Esophagus squamous epithelium (tissue), 5 donors: Measurements from ENCODE around the gene TMEM196. TPM values are rescaled to one million over a fixed set of nuclear protein-coding genes. Genes with fewer than 3 reads are reported as not detected.
"Not testable (repeated sequence)": the region's sequence is repeated elsewhere in the genome, so short reads cannot be mapped to it uniquely, and the experiment has no call there.

Source experiments
- DNase-seq: peaks from one replicate; lab custom pipeline; 2025; lab: John Stamatoyannopoulos, UW
- H3K27ac ChIP-seq, 4 donors: fragments of 200-600 bp; sonication (generic); one replicate each; pipeline ENCODE4 v1.5.1; 2016 to 2019; ENCODE audit warnings: mild to moderate bottlenecking in 1 of 4
- H3K27me3 ChIP-seq, 4 donors: fragments of 200-600 bp; sonication (generic); 1 replicate in 3 of 4; 2 replicates in 1 of 4; pipeline versions ENCODE4 v1.5.1 to v1.6.0; 2017 to 2021; ENCODE audit warnings: antibody characterized with exemption in 1 of 4
- H3K36me3 ChIP-seq, 3 donors: fragments of 200-600 bp; sonication (generic); one replicate each; pipeline ENCODE4 v1.5.1; 2016 to 2019
- H3K4me1 ChIP-seq, 3 donors: fragments of 200-600 bp; sonication (generic); one replicate each; pipeline ENCODE4 v1.5.1; 2017 to 2019
- H3K4me3 ChIP-seq, 4 donors: fragments of 200-600 bp; sonication (generic); 1 replicate in 3 of 4; 2 replicates in 1 of 4; pipeline ENCODE4 v1.5.1; 2016 to 2019; ENCODE audit warnings: mild to moderate bottlenecking in 2 of 4, moderate library complexity in 1 of 4
- H3K9me3 ChIP-seq, 3 donors: fragments of 200-600 bp; sonication (generic); one replicate each; pipeline ENCODE4 v1.5.1; 2016 to 2019
- POLR2A ChIP-seq, 4 donors: fragments of 450-650 bp; IDR thresholded peaks; one replicate each; pipeline ENCODE4 v1.6.1; 2017; ENCODE audit warnings: antibody characterized with exemption in 4 of 4, mild to moderate bottlenecking in 4 of 4, moderate library complexity in 3 of 4
- WGBS, 2 donors: methylation state at CpG; one replicate each; pipeline ENCODE4 v1.1.5; 2018; 5-methylcytosine and 5-hydroxymethylcytosine counted together
- intact Hi-C: fragments of 100-400 bp; cut with DNase I; formaldehyde crosslinking; loops from one replicate; pipeline ENCODE4 v1.15.0; 2022
- total RNA-seq, 4 donors: library from RNA; depleted of rRNA; stranded (reverse); fragments of >200 nt; gene quantifications; one replicate each; pipeline ENCODE4 v1.1.0, GENCODE V29; 2016
- TF ChIP-seq, protein P1 (sequence below), 6 experiments: fragments of 450-650 bp in 4 of 6; fragments of 200-600 bp in 2 of 6; sonication (generic) in 2 of 6; IDR thresholded peaks; one replicate each; pipeline ENCODE4 v1.5.1; 2016 to 2019; ENCODE audit warnings: antibody characterized with exemption in 6 of 6, mild to moderate bottlenecking in 4 of 6, moderate library complexity in 4 of 6
- donor health status: DM: yes; HTN: yes; CAD: no.

Gene TMEM196
- total RNA-seq, 4 donors from 2014 or later: not detected

DNA sequence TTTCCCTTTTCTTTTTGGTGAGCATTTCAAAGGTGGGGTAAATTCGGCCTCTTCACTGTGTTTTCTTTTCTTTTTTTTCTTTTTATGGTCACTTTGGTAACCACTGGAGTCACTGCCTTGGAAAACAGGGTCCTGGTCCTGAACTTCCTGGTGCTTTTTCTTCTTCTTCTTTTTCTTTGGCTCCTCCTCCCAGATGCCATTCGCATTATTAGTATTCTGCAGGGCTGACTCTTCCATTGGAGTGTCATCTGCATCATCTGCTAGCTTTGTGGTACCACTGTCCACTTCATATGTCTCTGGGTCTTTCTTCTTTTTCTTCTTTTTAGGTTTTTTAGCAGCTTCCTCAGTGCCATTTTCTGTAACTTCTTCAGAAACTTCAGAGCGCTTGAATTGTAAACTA lies 75.1 kb downstream of the TMEM196 start:
- intact Hi-C loops: no loop called here

DNA sequence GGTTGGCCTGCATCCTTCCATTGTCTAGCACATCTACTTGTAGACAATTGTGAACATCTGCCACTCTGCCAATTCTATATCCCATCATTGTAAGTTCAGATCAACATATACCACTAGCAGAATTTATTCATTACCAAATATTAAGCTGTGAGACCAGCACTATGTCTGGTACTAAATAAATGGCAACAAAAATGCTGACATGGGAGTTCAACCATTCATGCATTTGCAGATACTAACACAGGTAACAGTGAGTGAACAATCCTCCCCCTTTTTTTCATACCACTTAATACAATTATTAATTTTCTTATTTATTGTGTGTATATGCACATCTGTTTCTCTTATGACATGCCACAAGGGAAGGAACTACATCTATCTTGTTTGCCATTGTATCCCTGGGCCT lies 76.5 kb downstream of the TMEM196 start:
- H3K27me3 ChIP-seq: no peaks in the 10 kb centered on the region
- no peak for DNase-seq
- H3K4me1 ChIP-seq: no peaks in the 10 kb centered on the region
- peaks cover 0 to 45% (median 0%) of the 10 kb centered on the region in 3 donors for H3K36me3 ChIP-seq
- no peak for TF ChIP-seq POLR2A (IDR thresholded peaks at IDR 0.05)
- H3K9me3 ChIP-seq: no peaks in the 10 kb centered on the region
- intact Hi-C loops: no loop called here
- no peak overlapping the region for H3K4me3 ChIP-seq
- H3K27ac ChIP-seq: no peak overlapping the region

More for the DNA sequence above, 75.1 kb downstream of the TMEM196 start:
- Histone ChIP-seq H3K9me3 (no peaks in the 10 kb centered on the region), H3K4me1 (no peaks in the 10 kb centered on the region), H3K27me3 (no peaks in the 10 kb centered on the region), H3K36me3 (peaks cover 0 to 56% (median 0%) of the 10 kb centered on the region in 3 donors), H3K27ac (no peak overlapping the region), H3K4me3 (no peak overlapping the region)
- TF ChIP-seq, protein P1, sequence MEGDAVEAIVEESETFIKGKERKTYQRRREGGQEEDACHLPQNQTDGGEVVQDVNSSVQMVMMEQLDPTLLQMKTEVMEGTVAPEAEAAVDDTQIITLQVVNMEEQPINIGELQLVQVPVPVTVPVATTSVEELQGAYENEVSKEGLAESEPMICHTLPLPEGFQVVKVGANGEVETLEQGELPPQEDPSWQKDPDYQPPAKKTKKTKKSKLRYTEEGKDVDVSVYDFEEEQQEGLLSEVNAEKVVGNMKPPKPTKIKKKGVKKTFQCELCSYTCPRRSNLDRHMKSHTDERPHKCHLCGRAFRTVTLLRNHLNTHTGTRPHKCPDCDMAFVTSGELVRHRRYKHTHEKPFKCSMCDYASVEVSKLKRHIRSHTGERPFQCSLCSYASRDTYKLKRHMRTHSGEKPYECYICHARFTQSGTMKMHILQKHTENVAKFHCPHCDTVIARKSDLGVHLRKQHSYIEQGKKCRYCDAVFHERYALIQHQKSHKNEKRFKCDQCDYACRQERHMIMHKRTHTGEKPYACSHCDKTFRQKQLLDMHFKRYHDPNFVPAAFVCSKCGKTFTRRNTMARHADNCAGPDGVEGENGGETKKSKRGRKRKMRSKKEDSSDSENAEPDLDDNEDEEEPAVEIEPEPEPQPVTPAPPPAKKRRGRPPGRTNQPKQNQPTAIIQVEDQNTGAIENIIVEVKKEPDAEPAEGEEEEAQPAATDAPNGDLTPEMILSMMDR (IDR thresholded peaks at IDR 0.05): no peak
- no peak for TF ChIP-seq POLR2A (IDR thresholded peaks at IDR 0.05)
- 84 to 92% methylated on average over 3 of the region's 3 CpGs for WGBS, 2 donors
- DNase-seq: no peak

DNA sequence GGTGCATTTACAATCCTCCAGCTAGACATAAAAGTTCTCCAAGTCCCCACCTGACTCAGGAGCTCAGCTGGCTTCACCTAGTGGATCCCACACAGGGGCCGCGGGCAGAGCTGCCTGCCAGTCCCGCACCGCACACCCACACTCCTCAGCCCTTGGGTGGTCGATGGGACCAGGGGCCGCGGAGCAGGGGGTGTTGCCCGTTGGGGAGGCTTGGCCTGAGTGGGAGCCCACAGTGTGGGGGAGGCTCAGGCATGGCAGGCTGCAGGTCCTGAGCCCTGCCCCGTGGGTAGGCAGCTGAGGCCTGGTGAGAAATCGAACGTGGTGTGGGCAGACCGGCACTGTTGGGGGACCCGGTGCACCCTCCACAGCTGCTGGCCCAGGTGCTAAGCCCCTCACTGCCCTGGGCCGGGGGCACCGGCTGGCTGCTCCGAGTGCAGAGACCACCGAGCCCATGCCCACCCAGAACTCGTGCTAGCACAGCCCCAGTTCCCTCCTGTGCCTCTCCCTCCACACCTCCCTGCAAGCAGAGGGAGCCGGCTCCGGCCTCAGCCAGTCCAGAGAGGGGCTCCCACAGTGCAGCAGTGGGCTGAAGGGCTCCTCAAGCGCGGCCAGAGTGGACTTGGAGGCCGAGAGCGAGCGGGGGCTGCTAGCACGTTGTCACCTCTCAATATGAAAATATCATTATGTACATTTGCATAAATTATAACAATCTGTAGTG lies 81.1 kb downstream of the TMEM196 start:
- 95 to 97% methylated on average over 8 to 9 of the region's 26 CpGs for WGBS, 2 donors
- Histone ChIP-seq H3K27me3 (no peaks in the 10 kb centered on the region), H3K27ac (no peak overlapping the region), H3K4me1 (no peaks in the 10 kb centered on the region), H3K36me3 (peaks cover 0 to 11% (median 0%) of the 10 kb centered on the region in 3 donors), H3K4me3 (no peak overlapping the region), H3K9me3 (no peaks in the 10 kb centered on the region)
- no peak for TF ChIP-seq POLR2A (IDR thresholded peaks at IDR 0.05)
- TF ChIP-seq, protein P1 (IDR thresholded peaks at IDR 0.05): no peak
- DNase-seq: no peak
- intact Hi-C loops: no loop called here

DNA sequence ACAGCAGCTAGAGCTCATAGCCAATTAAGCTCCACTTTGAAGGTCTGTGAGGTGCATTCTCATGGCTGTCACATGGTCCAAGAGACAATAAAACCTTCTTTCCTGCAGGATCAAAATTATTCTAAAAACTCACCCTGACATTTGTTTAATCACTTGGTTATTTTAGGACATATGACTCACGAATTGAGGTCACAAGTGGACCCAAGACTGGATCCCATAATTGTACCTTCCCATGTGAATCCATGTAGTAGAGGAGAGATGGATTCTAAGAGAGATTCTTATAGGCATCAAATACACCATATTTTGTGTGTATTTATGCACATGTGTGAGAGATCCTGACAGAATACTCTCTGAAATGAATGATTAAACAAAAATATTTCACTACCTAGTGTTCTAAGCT lies 82.7 kb downstream of the TMEM196 start:
- DNase-seq: no peak
- TF ChIP-seq POLR2A (IDR thresholded peaks at IDR 0.05): no peak
- TF ChIP-seq, protein P1 (IDR thresholded peaks at IDR 0.05): no peak
- intact Hi-C loops: no loop called here
- no peak overlapping the region for H3K27ac ChIP-seq
- H3K36me3 ChIP-seq: peaks cover 0 to 3% (median 0%) of the 10 kb centered on the region in 3 donors
- H3K4me3 ChIP-seq: no peak overlapping the region
- WGBS, 2 donors: 0 to 14% methylated on average over 1 of the region's 1 CpG
- H3K4me1 ChIP-seq: no peaks in the 10 kb centered on the region
- H3K27me3 ChIP-seq: no peaks in the 10 kb centered on the region
- H3K9me3 ChIP-seq: no peaks in the 10 kb centered on the region

DNA sequence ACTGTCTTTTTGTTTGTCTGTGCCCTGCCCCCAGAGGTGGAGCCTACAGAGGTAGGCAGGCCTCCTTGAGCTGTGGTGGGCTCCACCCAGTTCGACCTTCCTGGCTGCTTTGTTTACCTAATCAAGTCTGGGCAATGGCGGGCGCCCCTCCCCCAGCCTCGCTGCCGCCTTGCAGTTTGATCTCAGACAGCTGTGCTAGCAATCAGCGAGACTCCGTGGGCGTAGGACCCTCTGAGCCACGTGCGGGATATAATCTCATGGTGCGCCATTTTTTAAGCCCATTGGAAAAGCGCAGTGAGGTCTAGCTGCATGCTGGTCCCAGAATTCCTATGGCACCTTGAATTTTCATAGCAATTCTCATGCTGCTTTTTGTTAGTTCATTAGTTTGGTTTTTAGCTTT lies 84.3 kb downstream of the TMEM196 start:
- WGBS, 2 donors: 53 to 72% methylated on average over 2 to 11 of the region's 12 CpGs
- H3K9me3 ChIP-seq, H3K27ac ChIP-seq, H3K36me3 ChIP-seq, DNase-seq, H3K4me1 ChIP-seq, H3K4me3 ChIP-seq, intact Hi-C loops, H3K27me3 ChIP-seq: not testable (repeated sequence)

DNA sequence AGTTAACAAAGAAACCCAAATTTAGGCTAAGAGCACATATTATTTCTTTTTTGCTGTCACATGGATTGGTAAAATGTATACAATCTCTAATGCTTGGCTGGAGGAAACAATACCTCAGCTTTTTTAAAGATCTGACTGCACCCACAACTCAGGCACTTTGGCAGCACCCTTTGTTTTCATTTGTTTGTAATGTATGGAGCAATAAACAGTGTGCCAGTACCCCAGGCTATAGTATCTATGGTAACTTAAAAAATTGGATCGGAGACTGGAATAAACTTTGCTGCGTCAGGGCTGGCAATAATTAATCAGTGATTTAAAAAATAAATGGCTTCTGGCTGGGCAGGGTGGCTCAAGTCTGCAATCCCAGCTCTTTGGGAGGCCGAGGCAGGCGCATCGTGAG lies 91.8 kb downstream of the TMEM196 start:
- Histone ChIP-seq H3K4me1 (peaks cover 0 to 7% (median 0%) of the 10 kb centered on the region in 3 donors), H3K36me3 (no peaks in the 10 kb centered on the region), H3K27me3 (no peaks in the 10 kb centered on the region), H3K9me3 (no peaks in the 10 kb centered on the region), H3K4me3 (no peak overlapping the region), H3K27ac (no peak overlapping the region)
- WGBS, 2 donors: 16 to 24% methylated on average over 5 of the region's 5 CpGs
- intact Hi-C loops: no loop called here
- DNase-seq: no peak
- TF ChIP-seq POLR2A (IDR thresholded peaks at IDR 0.05): no peak
- TF ChIP-seq, protein P1 (IDR thresholded peaks at IDR 0.05): no peak
